GM12874 (cell line): ENCODE data around the gene EML1.

Experiments used
- CTCF ChIP-seq: IDR thresholded peaks from 2 replicates; pipeline ENCODE4 v1.5.1; 2011; ENCODE audit warnings: low read depth, mild to moderate bottlenecking, control low read depth, low read length, moderate library complexity; ENCODE audit not compliant: insufficient read depth

Gene EML1

GRCh38 chr14:99969673-99970322, 176.6 kb downstream of the EML1 start:
- no peak for TF ChIP-seq CTCF

- no peak for TF ChIP-seq CTCF
Observed at GRCh38 chr14:99971087-99971940, 178.1 kb downstream of the EML1 start.

GRCh38 chr14:99971941-99972747, 178.9 kb downstream of the EML1 start:
- TF ChIP-seq CTCF = no peak

- no peak for TF ChIP-seq CTCF
Observed at GRCh38 chr14:99972748-99973466, 179.7 kb downstream of the EML1 start.

GRCh38 chr14:99975190-99975589, 182.0 kb downstream of the EML1 start:
- no peak for TF ChIP-seq CTCF

- TF ChIP-seq CTCF = no peak
Observed at GRCh38 chr14:99976021-99976420, 182.8 kb downstream of the EML1 start.

- TF ChIP-seq CTCF = no peak
Observed at GRCh38 chr14:99976681-99977080, 183.5 kb downstream of the EML1 start.
